Embryonic facial prominence (tissue), 1 donor: ENCODE results near the gene CIAO3.

Experiments used
- DNase-seq: peaks from one replicate; pipeline ENCODE4 v3.0.0-alpha.2; 2016; ENCODE audit errors: extremely low spot score

CIAO3 gene

GRCh38 chr16:775236-775796 is 34.5 kb upstream of the CIAO3 start:
- DNase-seq = no peak

- no peak for DNase-seq
Observed at GRCh38 chr16:774086-775001, 33.5 kb upstream of the CIAO3 start.

- no peak for DNase-seq
Observed at GRCh38 chr16:772959-773358, 32.2 kb upstream of the CIAO3 start.

- DNase-seq = no peak
Observed at GRCh38 chr16:770411-770810, 29.6 kb upstream of the CIAO3 start.

- DNase-seq = no peak
Observed at GRCh38 chr16:769934-770333, 29.1 kb upstream of the CIAO3 start.

- DNase-seq = no peak
Observed at GRCh38 chr16:769184-769784, 28.5 kb upstream of the CIAO3 start.

- DNase-seq = no peak
Observed at GRCh38 chr16:768428-768827, 27.6 kb upstream of the CIAO3 start.

- DNase-seq = no peak
Observed at GRCh38 chr16:767743-768235, 27.0 kb upstream of the CIAO3 start.

GRCh38 chr16:766820-767640 is 26.2 kb upstream of the CIAO3 start:
- DNase-seq = no peak

GRCh38 chr16:766008-766819 is 25.4 kb upstream of the CIAO3 start:
- DNase-seq = no peak

GRCh38 chr16:765488-765865 is 24.7 kb upstream of the CIAO3 start:
- no peak for DNase-seq

- no peak for DNase-seq
Observed at GRCh38 chr16:764848-765487, 24.2 kb upstream of the CIAO3 start.

- no peak for DNase-seq
Observed at GRCh38 chr16:764184-764750, 23.5 kb upstream of the CIAO3 start.

- DNase-seq = no peak
Observed at GRCh38 chr16:763369-764183, 22.8 kb upstream of the CIAO3 start.

- DNase-seq = no peak
Observed at GRCh38 chr16:762595-763268, 21.9 kb upstream of the CIAO3 start.

GRCh38 chr16:761625-762513 is 21.1 kb upstream of the CIAO3 start:
- no peak for DNase-seq

GRCh38 chr16:760545-761343 is 19.9 kb upstream of the CIAO3 start, which contains the start of gene MSLN:
MSLN (plus strand) TSS chr16:760734; CDS start chr16:762681, 1,947 bp downstream.
- no peak for DNase-seq
